Panc1 (cell line): ENCODE data around the gene PSMA4. TPM values are rescaled to one million over a fixed set of nuclear protein-coding genes. Genes with fewer than 3 reads are reported as not detected.

Experiments used
- ATAC-seq: fragments of 200-7000 bp; cut with Tn5 transposase; 2 replicates; pipeline ENCODE4 v1.9.1; 2020; ENCODE audit warnings: mild to moderate bottlenecking, moderate library complexity
- BruUV-seq: library from RNA; stranded (reverse); fragments of 400-500 nt; replicated peaks from 2 replicates; lab custom pipeline; 2021; lab: Mats Ljungman, UMichigan
- CTCF ChIA-PET: fragments of 300-600 bp; sonication (Branson Sonifier 250); formaldehyde crosslinking; loops from one replicate; lab custom pipeline; 2022; ENCODE audit warnings: antibody characterized with exemption; lab: Charles Lee
- POLR2A ChIA-PET: fragments of 300-600 bp; sonication (Branson Sonifier 250); formaldehyde crosslinking; loops from one replicate; lab custom pipeline; 2022; ENCODE audit warnings: antibody characterized with exemption; lab: Charles Lee
- DNase-seq: peaks from one replicate; pipeline ENCODE4 v3.0.0-alpha.2; 2010; ENCODE audit warnings: low read depth, low spot score
- H3K27ac ChIP-seq: 2 replicates; pipeline ENCODE4 v1.5.1; 2011; ENCODE audit warnings: mild to moderate bottlenecking, low read length, inconsistent platforms
- H3K27me3 ChIP-seq: fragments of 200-500 bp; sonication (Bioruptor generic); 2 replicates; pipeline ENCODE4 v1.6.0; 2014; ENCODE audit warnings: low read length, inconsistent platforms; ENCODE audit not compliant: control insufficient read depth, insufficient read depth
- H3K36me3 ChIP-seq: fragments of 200-500 bp; sonication (Bioruptor generic); 2 replicates; pipeline ENCODE4 v1.5.1; 2014; ENCODE audit warnings: inconsistent platforms, mild to moderate bottlenecking, low read length, moderate library complexity; ENCODE audit not compliant: control insufficient read depth, insufficient read depth
- H3K4me1 ChIP-seq: 2 replicates; pipeline ENCODE4 v1.5.1; 2011; ENCODE audit warnings: inconsistent platforms, mild to moderate bottlenecking, low read length, moderate library complexity; ENCODE audit not compliant: control insufficient read depth, insufficient read depth
- H3K4me3 ChIP-seq, 2 experiments: 2 replicates each; pipeline ENCODE4 v1.5.1; 2011 to 2012; ENCODE audit warnings: low read depth in 2 of 2, low read length in 2 of 2, mild to moderate bottlenecking in 2 of 2, inconsistent platforms in 1 of 2, moderate library complexity in 1 of 2
- H3K9me3 ChIP-seq: fragments of 200-500 bp; sonication (Bioruptor generic); 2 replicates; pipeline ENCODE4 v1.5.1; 2014; ENCODE audit warnings: low read depth, mild to moderate bottlenecking, inconsistent platforms, low read length, moderate library complexity; ENCODE audit not compliant: control insufficient read depth, insufficient read depth
- POLR2AphosphoS5 ChIP-seq: IDR thresholded peaks from 2 replicates; pipeline ENCODE4 v1.6.1; 2012; ENCODE audit warnings: mild to moderate bottlenecking, low read depth, low read length, moderate library complexity
- SIN3A ChIP-seq: IDR thresholded peaks from 2 replicates; pipeline ENCODE4 v1.6.1; 2012; ENCODE audit warnings: low read depth, mild to moderate bottlenecking, low read length, moderate library complexity, borderline replicate concordance; ENCODE audit not compliant: insufficient read depth
- TCF7L2 ChIP-seq: IDR thresholded peaks from 2 replicates; pipeline ENCODE4 v1.6.1; 2011; ENCODE audit warnings: mild to moderate bottlenecking, low read depth, low read length, inconsistent platforms
- in situ Hi-C: cut with HindIII; loops from 2 replicates; pipeline ENCODE4 v1.10.0; 2016; ENCODE audit warnings: low sequenced_read_pairs, low pct_unique_long_range_greater_than_20kb
- intact Hi-C: fragments of 100-400 bp; cut with micrococcal nuclease; formaldehyde crosslinking; loops from one replicate; pipeline ENCODE4 v1.10.0; 2022; ENCODE audit not compliant: unreplicated experiment
- total RNA-seq: library from RNA; stranded (reverse); gene quantifications from one replicate; pipeline ENCODE4 v1.2.1, GENCODE V29; 2021; ENCODE audit not compliant: unreplicated experiment
- TF ChIP-seq, protein P1 (sequence below): fragments of 450-650 bp; IDR thresholded peaks from 2 replicates; pipeline ENCODE4 v1.5.1; 2017; ENCODE audit warnings: mild to moderate bottlenecking
- TF ChIP-seq, protein P2 (sequence below), 2 experiments: IDR thresholded peaks; 2 replicates each; pipeline ENCODE4 v1.6.1; 2011 to 2012; ENCODE audit warnings: low read depth in 2 of 2, control low read depth in 1 of 2, low read length in 1 of 2, mild to moderate bottlenecking in 1 of 2, moderate library complexity in 1 of 2; ENCODE audit not compliant: insufficient read depth in 1 of 2

PSMA4 gene
- total RNA-seq, 1 experiment from 2014 or later = 303 TPM

DNA sequence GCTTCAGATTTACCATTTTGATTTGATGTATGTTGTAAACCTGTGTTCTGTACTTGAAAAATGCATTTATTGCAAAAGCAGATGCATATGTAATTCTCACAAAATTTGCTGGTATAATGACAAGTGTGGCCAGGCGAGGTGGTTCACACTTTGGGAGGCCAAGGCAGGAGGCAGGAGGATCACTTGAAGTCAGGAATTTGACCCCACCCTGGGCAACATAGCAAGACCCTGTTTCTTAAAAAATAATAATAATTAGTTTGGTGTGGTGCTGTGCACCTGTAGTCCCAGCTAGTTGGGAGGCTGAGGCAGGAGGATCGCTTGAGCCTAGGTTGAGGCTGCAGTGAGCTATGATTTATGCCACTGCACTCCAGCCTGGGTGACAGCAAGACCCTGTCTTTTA lies 37.6 kb upstream of the PSMA4 start:
- ChIA-PET POLR2A (no interaction called here), CTCF (no interaction called here)
- no peaks in the 10 kb centered on the region for H3K27me3 ChIP-seq
- ATAC-seq (no peak), DNase-seq (no peak)
- no peak overlapping the region for H3K27ac ChIP-seq
- in situ Hi-C loops (no loop called here), intact Hi-C loops (no loop called here)
- H3K4me1 ChIP-seq = 0 out of 2 replicates have a peak, but pooled peaks cover 2% of the 10 kb centered on the region
- H3K9me3 ChIP-seq = no peaks in the 10 kb centered on the region
- BruUV-seq = no TSS peak
- H3K4me3 ChIP-seq = no peak overlapping the region
- peaks cover 24% of the 10 kb centered on the region for H3K36me3 ChIP-seq
- TF ChIP-seq, protein P1, sequence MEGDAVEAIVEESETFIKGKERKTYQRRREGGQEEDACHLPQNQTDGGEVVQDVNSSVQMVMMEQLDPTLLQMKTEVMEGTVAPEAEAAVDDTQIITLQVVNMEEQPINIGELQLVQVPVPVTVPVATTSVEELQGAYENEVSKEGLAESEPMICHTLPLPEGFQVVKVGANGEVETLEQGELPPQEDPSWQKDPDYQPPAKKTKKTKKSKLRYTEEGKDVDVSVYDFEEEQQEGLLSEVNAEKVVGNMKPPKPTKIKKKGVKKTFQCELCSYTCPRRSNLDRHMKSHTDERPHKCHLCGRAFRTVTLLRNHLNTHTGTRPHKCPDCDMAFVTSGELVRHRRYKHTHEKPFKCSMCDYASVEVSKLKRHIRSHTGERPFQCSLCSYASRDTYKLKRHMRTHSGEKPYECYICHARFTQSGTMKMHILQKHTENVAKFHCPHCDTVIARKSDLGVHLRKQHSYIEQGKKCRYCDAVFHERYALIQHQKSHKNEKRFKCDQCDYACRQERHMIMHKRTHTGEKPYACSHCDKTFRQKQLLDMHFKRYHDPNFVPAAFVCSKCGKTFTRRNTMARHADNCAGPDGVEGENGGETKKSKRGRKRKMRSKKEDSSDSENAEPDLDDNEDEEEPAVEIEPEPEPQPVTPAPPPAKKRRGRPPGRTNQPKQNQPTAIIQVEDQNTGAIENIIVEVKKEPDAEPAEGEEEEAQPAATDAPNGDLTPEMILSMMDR = no peak
- 0 out of 2 replicates have a peak, but pooled peaks have one; percentile 33 for TF ChIP-seq POLR2AphosphoS5

DNA sequence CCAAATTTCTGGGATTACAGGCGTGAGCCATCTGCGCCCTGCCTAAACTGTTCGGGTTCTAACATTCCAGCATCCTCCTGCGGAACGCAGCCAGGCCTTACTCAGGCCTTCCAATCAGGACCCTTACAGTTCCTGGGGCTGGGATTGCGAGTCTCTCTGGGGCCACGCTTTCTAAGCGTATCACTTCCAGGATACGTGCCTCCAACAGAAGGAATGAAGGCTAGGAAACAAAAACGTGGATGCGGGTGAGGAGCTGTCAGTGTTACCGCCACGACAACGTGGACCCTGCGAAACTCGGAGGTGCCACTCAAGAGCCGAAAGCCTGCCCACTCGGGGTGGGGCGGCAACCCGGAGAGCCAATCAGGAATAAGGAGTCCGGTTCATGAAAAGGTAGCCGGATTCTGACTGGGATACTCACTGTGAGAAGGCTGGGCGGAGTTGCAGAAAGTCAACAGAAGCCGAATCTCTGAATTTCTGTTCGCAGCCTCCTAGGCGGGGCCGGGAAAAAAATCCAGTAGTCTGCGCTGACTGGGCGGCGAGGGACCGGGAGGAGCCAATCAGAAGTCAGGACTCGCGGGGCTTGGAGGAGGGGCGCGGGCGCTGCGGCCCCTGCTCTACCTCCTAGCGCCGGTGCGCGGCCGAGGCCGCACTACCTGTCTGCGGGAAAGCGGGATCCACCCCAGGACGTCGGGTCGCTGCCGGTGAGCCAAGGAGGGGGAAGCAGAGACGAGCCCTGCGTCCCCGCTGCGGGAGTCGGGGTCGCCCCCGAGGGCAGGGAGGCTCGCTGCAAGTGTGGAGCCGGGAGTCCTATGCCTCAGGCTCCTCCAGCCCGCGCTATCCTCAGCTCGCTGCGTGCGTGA lies 33.0 kb upstream of the PSMA4 start, which contains the start of gene HYKK:
Gene HYKK (plus strand): TSS at position 607 of the 860 bp plus-strand sequence. CDS start 5,512 bp downstream, outside the sequence.
- TF ChIP-seq POLR2AphosphoS5 (peak; percentile 66), TCF7L2 (no peak; the same call in 1 of the 2 replicates), SIN3A (0 out of 2 replicates have a peak, but pooled peaks have one; percentile 46)
- TF ChIP-seq, protein P2, sequence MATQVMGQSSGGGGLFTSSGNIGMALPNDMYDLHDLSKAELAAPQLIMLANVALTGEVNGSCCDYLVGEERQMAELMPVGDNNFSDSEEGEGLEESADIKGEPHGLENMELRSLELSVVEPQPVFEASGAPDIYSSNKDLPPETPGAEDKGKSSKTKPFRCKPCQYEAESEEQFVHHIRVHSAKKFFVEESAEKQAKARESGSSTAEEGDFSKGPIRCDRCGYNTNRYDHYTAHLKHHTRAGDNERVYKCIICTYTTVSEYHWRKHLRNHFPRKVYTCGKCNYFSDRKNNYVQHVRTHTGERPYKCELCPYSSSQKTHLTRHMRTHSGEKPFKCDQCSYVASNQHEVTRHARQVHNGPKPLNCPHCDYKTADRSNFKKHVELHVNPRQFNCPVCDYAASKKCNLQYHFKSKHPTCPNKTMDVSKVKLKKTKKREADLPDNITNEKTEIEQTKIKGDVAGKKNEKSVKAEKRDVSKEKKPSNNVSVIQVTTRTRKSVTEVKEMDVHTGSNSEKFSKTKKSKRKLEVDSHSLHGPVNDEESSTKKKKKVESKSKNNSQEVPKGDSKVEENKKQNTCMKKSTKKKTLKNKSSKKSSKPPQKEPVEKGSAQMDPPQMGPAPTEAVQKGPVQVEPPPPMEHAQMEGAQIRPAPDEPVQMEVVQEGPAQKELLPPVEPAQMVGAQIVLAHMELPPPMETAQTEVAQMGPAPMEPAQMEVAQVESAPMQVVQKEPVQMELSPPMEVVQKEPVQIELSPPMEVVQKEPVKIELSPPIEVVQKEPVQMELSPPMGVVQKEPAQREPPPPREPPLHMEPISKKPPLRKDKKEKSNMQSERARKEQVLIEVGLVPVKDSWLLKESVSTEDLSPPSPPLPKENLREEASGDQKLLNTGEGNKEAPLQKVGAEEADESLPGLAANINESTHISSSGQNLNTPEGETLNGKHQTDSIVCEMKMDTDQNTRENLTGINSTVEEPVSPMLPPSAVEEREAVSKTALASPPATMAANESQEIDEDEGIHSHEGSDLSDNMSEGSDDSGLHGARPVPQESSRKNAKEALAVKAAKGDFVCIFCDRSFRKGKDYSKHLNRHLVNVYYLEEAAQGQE (IDR thresholded peaks at IDR 0.05; ENCODE audit: insufficient read depth in 1 of 2, low read depth in 2 of 2, low read length in 1 of 2) = 0 out of 4 replicates have a peak, but pooled peaks of 1 of the 2 experiments have one; percentile 47
- TF ChIP-seq, protein P1 = no peak
- ATAC-seq (peak; percentile 95), DNase-seq (peak; percentile 91)
- Histone ChIP-seq H3K4me3 (peak within 1 kb of the TSS; percentile 74 to 93), H3K9me3 (no peaks in the 10 kb centered on the region), H3K36me3 (no peaks in the 10 kb centered on the region), H3K27me3 (no peaks in the 10 kb centered on the region), H3K27ac (peak within 1 kb of the TSS; percentile 80), H3K4me1 (peaks cover 12% of the 10 kb centered on the region; the same call in 1 of the 2 replicates)
- intact Hi-C loops = no loop called here
- in situ Hi-C loops = no loop called here
- ChIA-PET CTCF (no interaction called here), POLR2A (interaction anchor here (0.6 kb wide), 1 partner anchor 33 kb away, joined by 3 read pairs; the partner anchor contains the start of gene PSMA4)
- BruUV-seq = no TSS peak
